HG03103 (cell line): ENCODE data around the gene ZNF699.
"Not testable (repeated sequence)": the region's sequence is repeated elsewhere in the genome, so short reads cannot be mapped to it uniquely, and the experiment has no call there.

ENCODE experiments used
- ATAC-seq: cut with Tn5 transposase; IDR thresholded peaks from one replicate; pipeline ENCODE4 v1.9.1; 2021; ENCODE audit warnings: low read depth; ENCODE audit not compliant: unreplicated experiment

Gene ZNF699

GRCh38 chr19:9289231-9289884, 20.3 kb downstream of the ZNF699 start:
- no peak for ATAC-seq

- not testable (repeated sequence) for ATAC-seq
Observed at GRCh38 chr19:9283485-9283884, 26.2 kb downstream of the ZNF699 start.

GRCh38 chr19:9251236-9251635, 58.4 kb downstream of the ZNF699 start:
- no peak for ATAC-seq

GRCh38 chr19:9250630-9251029, 59.0 kb downstream of the ZNF699 start, which contains the start of gene OR7E24:
Gene OR7E24, plus strand, starts transcription at chr19:9250930. Its CDS starts 114 bp downstream, at chr19:9251044.
- no peak for ATAC-seq
